Astrocyte of the spinal cord (primary cell): ENCODE data around the gene NHSL2.

Experiments used
- DNase-seq: peaks from one replicate; pipeline ENCODE4 v3.0.0; 2011; ENCODE audit warnings: low read depth, low spot score
- H3K4me3 ChIP-seq: 2 replicates; pipeline ENCODE4 v1.5.1; 2011; ENCODE audit warnings: low read depth, mild to moderate bottlenecking, low read length, moderate library complexity
- in situ Hi-C: cut with HindIII; loops from 2 replicates; pipeline ENCODE4 v1.10.0; 2017; ENCODE audit warnings: low sequenced_read_pairs
- TF ChIP-seq, protein P1 (sequence below): IDR thresholded peaks from 2 replicates; pipeline ENCODE4 v1.5.1; 2012; ENCODE audit warnings: low read depth, mild to moderate bottlenecking, low read length, inconsistent platforms

Gene NHSL2

DNA sequence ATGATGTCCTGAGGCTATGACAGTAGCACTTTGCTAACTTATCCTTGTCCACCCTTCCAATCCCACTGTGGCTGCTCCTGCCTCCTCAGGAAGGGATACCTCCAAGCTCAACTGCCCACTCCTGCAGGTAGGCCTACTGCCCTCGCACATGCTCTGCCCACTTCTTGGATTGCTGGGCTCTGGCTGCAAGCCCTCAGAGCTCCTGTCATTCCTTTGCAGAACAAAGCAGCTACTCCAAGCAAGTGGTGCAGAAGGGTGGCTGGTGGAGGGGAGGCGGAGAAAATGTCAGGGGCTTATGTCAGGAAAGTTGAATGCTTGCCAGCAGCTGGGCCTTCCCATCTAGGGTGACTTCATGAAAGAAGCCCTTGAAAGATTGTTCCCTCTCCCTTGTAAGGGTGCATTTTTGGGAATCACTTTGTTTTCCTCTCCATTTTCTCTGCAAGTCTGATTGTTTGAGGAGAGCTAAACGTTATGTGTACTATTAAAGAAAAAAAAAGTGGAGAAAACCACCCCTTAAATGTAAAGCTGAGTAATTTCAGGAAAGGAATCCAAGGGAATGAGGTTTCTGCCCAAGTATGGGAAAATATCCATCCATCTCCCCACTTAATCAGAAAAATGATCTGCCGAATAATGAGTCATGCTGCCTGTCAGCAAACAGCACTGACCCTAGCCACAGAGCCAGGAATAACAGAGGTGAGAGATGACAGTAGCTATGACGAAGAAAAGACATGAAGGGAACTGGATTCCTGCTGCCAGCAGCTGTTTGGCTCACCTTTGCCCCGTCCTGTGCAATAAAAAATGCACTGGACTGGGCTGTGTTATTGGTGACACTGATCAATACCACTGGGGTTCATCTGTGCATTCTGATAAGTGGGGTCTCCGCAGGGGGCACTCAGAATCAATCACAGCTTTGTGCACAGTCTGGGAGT is 119.1 kb downstream of the NHSL2 start:
- no peak overlapping the region for H3K4me3 ChIP-seq
- TF ChIP-seq, protein P1, sequence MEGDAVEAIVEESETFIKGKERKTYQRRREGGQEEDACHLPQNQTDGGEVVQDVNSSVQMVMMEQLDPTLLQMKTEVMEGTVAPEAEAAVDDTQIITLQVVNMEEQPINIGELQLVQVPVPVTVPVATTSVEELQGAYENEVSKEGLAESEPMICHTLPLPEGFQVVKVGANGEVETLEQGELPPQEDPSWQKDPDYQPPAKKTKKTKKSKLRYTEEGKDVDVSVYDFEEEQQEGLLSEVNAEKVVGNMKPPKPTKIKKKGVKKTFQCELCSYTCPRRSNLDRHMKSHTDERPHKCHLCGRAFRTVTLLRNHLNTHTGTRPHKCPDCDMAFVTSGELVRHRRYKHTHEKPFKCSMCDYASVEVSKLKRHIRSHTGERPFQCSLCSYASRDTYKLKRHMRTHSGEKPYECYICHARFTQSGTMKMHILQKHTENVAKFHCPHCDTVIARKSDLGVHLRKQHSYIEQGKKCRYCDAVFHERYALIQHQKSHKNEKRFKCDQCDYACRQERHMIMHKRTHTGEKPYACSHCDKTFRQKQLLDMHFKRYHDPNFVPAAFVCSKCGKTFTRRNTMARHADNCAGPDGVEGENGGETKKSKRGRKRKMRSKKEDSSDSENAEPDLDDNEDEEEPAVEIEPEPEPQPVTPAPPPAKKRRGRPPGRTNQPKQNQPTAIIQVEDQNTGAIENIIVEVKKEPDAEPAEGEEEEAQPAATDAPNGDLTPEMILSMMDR = no peak
- in situ Hi-C loops = no loop called here
- peak; percentile 86 for DNase-seq

DNA sequence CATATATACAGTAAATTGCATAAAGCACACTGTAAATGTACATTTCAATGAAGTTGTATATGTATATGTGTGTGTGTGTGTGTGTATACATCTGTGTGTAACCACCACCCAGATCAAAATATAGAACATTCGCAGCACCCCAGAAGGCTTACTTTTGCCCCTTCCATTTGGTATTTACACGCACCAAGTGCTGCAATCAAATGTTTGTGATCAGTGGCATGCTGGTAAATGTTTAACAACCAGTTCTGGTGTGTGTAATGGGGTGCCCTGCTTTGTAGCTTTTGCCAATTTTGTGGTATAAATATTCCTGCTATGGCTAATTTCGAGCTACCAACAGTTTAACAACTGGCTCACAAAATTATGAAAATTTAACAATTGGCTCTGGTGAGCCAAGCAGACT is 119.8 kb downstream of the NHSL2 start:
- no peak for DNase-seq
- TF ChIP-seq, protein P1 = no peak
- H3K4me3 ChIP-seq = no peak overlapping the region
- in situ Hi-C loops = no loop called here

DNA sequence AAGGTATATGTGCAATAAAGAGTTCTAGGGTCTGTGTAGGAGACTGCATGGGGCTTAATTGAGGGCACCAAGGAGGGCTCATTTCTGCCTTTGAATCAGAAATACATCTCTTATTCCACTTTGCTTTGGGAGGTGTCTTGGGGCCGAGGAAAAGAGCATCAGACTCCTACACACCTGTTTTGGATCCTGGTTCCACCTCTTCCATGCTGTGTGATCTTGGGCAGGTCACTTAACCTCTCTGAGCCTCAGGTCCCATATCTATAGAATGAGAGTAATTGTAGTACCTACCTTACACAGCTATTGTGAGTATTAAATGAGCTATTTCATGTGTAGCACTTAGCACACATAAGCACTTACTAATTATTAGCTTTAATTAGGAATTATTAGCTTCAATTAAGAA is 120.5 kb downstream of the NHSL2 start:
- no peak overlapping the region for H3K4me3 ChIP-seq
- no peak for DNase-seq
- TF ChIP-seq, protein P1 = no peak
- in situ Hi-C loops = no loop called here

DNA sequence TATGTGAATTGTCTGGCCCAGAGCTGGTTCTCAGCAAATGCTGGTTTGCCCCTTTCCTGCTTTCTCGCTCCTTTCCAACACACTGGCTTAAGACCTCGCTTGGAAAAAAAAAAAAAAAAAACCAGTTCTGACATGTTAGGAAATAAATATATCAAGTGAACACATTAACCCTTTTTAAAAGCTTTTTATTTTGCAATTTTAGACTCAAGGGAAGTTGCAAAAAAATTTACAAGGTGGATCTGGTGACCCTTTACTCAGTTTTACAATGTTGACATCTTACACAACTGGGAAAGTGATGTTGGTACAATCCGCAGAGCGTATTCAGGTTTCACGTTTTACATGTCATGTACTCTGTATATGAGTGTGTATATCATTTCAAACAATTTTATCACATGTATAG is 121.0 kb downstream of the NHSL2 start:
- H3K4me3 ChIP-seq = no peak overlapping the region
- TF ChIP-seq, protein P1 = no peak
- in situ Hi-C loops = no loop called here
- no peak for DNase-seq

DNA sequence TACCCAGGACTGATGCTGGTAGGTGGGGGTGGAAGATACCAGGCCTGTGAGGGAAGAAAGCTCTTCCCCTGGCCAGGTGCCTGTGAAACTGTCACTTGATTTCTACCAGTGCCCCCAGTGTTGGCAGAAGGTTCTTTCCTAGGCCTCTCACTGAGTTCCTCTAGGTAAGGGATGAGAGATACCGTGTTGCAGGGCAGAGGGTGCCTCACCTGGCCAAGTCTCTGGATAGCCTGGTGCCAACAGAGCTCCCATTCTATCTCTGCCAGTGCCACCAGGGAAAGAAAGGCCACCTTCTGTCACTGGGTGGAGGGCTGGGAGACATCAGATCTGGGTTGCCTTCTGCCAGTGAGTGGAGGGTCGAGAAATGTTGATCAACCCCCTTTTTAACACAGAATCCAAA is 127.0 kb downstream of the NHSL2 start:
- TF ChIP-seq, protein P1 = no peak
- no peak overlapping the region for H3K4me3 ChIP-seq
- in situ Hi-C loops = no loop called here
- DNase-seq = no peak

DNA sequence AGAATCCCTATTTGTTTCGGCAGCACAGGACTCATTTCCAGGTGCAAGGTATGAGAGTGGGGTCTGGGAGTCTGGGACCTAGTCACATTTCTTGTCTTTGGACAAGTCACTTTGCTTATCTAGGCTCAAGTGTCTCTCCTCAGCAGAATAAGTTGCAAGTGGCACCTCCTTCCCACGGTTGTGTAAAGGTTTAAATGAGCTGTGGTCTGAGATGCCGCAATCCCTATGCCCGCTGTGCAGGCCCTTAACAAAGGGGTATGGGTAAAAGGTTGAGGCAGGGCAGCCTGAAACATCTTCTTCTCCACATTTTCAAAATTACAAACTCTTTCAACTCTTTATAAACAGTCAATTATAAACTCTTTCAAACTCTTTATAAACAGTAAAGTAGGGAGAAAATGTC is 127.4 kb downstream of the NHSL2 start:
- in situ Hi-C loops = no loop called here
- no peak overlapping the region for H3K4me3 ChIP-seq
- TF ChIP-seq, protein P1 = no peak
- DNase-seq = no peak
